Panc1 (cell line): ENCODE results near the gene ELP2. TPM values are rescaled to one million over a fixed set of nuclear protein-coding genes. Genes with fewer than 3 reads are reported as not detected.

Experiments
- ATAC-seq: fragments of 200-7000 bp; cut with Tn5 transposase; 2 replicates; pipeline ENCODE4 v1.9.1; 2020; ENCODE audit warnings: mild to moderate bottlenecking, moderate library complexity
- BruUV-seq: library from RNA; stranded (reverse); fragments of 400-500 nt; replicated peaks from 2 replicates; lab custom pipeline; 2021; lab: Mats Ljungman, UMichigan
- CTCF ChIA-PET: fragments of 300-600 bp; sonication (Branson Sonifier 250); formaldehyde crosslinking; loops from one replicate; lab custom pipeline; 2022; ENCODE audit warnings: antibody characterized with exemption; lab: Charles Lee
- POLR2A ChIA-PET: fragments of 300-600 bp; sonication (Branson Sonifier 250); formaldehyde crosslinking; loops from one replicate; lab custom pipeline; 2022; ENCODE audit warnings: antibody characterized with exemption; lab: Charles Lee
- DNase-seq: peaks from one replicate; pipeline ENCODE4 v3.0.0-alpha.2; 2010; ENCODE audit warnings: low read depth, low spot score
- H3K27ac ChIP-seq: 2 replicates; pipeline ENCODE4 v1.5.1; 2011; ENCODE audit warnings: mild to moderate bottlenecking, low read length, inconsistent platforms
- H3K27me3 ChIP-seq: fragments of 200-500 bp; sonication (Bioruptor generic); 2 replicates; pipeline ENCODE4 v1.6.0; 2014; ENCODE audit warnings: low read length, inconsistent platforms; ENCODE audit not compliant: control insufficient read depth, insufficient read depth
- H3K36me3 ChIP-seq: fragments of 200-500 bp; sonication (Bioruptor generic); 2 replicates; pipeline ENCODE4 v1.5.1; 2014; ENCODE audit warnings: inconsistent platforms, mild to moderate bottlenecking, low read length, moderate library complexity; ENCODE audit not compliant: control insufficient read depth, insufficient read depth
- H3K4me1 ChIP-seq: 2 replicates; pipeline ENCODE4 v1.5.1; 2011; ENCODE audit warnings: inconsistent platforms, mild to moderate bottlenecking, low read length, moderate library complexity; ENCODE audit not compliant: control insufficient read depth, insufficient read depth
- H3K4me3 ChIP-seq, 2 experiments: 2 replicates each; pipeline ENCODE4 v1.5.1; 2011 to 2012; ENCODE audit warnings: low read depth in 2 of 2, low read length in 2 of 2, mild to moderate bottlenecking in 2 of 2, inconsistent platforms in 1 of 2, moderate library complexity in 1 of 2
- H3K9me3 ChIP-seq: fragments of 200-500 bp; sonication (Bioruptor generic); 2 replicates; pipeline ENCODE4 v1.5.1; 2014; ENCODE audit warnings: low read depth, mild to moderate bottlenecking, inconsistent platforms, low read length, moderate library complexity; ENCODE audit not compliant: control insufficient read depth, insufficient read depth
- POLR2AphosphoS5 ChIP-seq: IDR thresholded peaks from 2 replicates; pipeline ENCODE4 v1.6.1; 2012; ENCODE audit warnings: mild to moderate bottlenecking, low read depth, low read length, moderate library complexity
- SIN3A ChIP-seq: IDR thresholded peaks from 2 replicates; pipeline ENCODE4 v1.6.1; 2012; ENCODE audit warnings: low read depth, mild to moderate bottlenecking, low read length, moderate library complexity, borderline replicate concordance; ENCODE audit not compliant: insufficient read depth
- TCF7L2 ChIP-seq: IDR thresholded peaks from 2 replicates; pipeline ENCODE4 v1.6.1; 2011; ENCODE audit warnings: mild to moderate bottlenecking, low read depth, low read length, inconsistent platforms
- in situ Hi-C: cut with HindIII; loops from 2 replicates; pipeline ENCODE4 v1.10.0; 2016; ENCODE audit warnings: low sequenced_read_pairs, low pct_unique_long_range_greater_than_20kb
- intact Hi-C: fragments of 100-400 bp; cut with micrococcal nuclease; formaldehyde crosslinking; loops from one replicate; pipeline ENCODE4 v1.10.0; 2022; ENCODE audit not compliant: unreplicated experiment
- total RNA-seq: library from RNA; stranded (reverse); gene quantifications from one replicate; pipeline ENCODE4 v1.2.1, GENCODE V29; 2021; ENCODE audit not compliant: unreplicated experiment
- TF ChIP-seq, protein P1 (sequence below): fragments of 450-650 bp; IDR thresholded peaks from 2 replicates; pipeline ENCODE4 v1.5.1; 2017; ENCODE audit warnings: mild to moderate bottlenecking
- TF ChIP-seq, protein P2 (sequence below), 2 experiments: IDR thresholded peaks; 2 replicates each; pipeline ENCODE4 v1.6.1; 2011 to 2012; ENCODE audit warnings: low read depth in 2 of 2, control low read depth in 1 of 2, low read length in 1 of 2, mild to moderate bottlenecking in 1 of 2, moderate library complexity in 1 of 2; ENCODE audit not compliant: insufficient read depth in 1 of 2

The ELP2 gene
- total RNA-seq, 1 experiment from 2014 or later, result 48.8 TPM

DNA sequence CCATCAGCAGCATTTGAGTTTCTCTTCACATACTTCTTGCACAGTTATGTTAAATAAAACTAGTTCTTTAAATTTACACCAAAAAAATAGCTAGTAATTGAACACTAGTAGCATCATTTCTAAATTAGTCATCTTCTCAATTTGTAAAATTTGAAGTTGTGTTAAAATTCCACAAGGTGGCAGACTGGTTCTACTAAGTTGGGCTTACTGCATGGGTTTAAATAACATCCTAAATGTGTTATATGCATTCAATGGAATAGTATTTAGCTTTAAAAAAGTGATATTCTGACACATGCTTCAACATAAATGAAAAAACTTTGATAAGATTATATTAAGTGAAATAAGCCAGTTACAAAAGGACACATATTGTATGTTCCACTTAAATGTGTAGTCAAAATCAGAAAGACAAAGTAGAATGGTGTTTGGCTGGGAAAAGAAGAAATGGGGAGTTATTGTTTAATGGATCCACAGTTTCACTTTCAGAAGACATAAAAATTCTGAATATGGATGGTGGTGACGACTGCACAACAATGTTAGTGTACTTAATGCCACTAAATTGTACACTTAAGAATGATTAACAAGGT lies 33.7 kb upstream of the ELP2 start:
- Histone ChIP-seq H3K27ac (no peak overlapping the region), H3K27me3 (no peaks in the 10 kb centered on the region), H3K4me3 (no peak overlapping the region), H3K4me1 (no peaks in the 10 kb centered on the region), H3K36me3 (no peaks in the 10 kb centered on the region), H3K9me3 (no peaks in the 10 kb centered on the region)
- in situ Hi-C loops (no loop called here), intact Hi-C loops (loop anchor here (5.0 kb wide), 1 partner anchor 186 kb away; no protein-coding TSS in a partner anchor)
- CTCF ChIA-PET, result interaction anchor here (0.5 kb wide), 1 partner anchor 10 kb away, joined by 7 read pairs; no protein-coding TSS in a partner anchor
- DNase-seq (peak; percentile 25), ATAC-seq (no peak)
- TF ChIP-seq, protein P1, sequence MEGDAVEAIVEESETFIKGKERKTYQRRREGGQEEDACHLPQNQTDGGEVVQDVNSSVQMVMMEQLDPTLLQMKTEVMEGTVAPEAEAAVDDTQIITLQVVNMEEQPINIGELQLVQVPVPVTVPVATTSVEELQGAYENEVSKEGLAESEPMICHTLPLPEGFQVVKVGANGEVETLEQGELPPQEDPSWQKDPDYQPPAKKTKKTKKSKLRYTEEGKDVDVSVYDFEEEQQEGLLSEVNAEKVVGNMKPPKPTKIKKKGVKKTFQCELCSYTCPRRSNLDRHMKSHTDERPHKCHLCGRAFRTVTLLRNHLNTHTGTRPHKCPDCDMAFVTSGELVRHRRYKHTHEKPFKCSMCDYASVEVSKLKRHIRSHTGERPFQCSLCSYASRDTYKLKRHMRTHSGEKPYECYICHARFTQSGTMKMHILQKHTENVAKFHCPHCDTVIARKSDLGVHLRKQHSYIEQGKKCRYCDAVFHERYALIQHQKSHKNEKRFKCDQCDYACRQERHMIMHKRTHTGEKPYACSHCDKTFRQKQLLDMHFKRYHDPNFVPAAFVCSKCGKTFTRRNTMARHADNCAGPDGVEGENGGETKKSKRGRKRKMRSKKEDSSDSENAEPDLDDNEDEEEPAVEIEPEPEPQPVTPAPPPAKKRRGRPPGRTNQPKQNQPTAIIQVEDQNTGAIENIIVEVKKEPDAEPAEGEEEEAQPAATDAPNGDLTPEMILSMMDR, result peak; percentile 37; the same call in 1 of the 2 replicates
- no peak for TF ChIP-seq SIN3A
- POLR2A ChIA-PET, result no interaction called here
- no TSS peak for BruUV-seq

DNA sequence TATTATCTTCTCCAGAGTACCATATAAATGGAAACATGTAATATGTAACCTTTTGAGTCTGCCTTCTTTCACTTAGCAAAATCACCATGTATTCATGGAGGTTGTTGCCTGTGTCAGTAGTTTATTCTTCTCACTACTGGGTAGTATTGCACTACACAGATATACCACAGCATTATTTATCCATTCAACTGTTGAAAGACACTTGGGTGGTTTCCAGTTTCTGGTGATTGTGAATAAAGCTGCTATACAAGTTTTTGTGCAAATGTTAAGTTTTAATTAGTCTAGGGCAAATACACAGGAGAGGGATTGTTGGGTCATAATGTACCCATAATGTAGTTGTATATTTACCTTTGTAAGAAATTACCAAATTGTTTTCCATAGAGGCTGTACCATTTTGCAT lies 32.7 kb upstream of the ELP2 start:
- ATAC-seq (no peak), DNase-seq (no peak)
- H3K4me3 ChIP-seq, result no peak overlapping the region
- CTCF ChIA-PET, result interaction anchor here (0.6 kb wide), 1 partner anchor 187 kb away, joined by 3 read pairs; no protein-coding TSS in a partner anchor
- POLR2A ChIA-PET, result no interaction called here
- intact Hi-C loops, result loop anchor here (5.0 kb wide), 1 partner anchor 185 kb away; no protein-coding TSS in a partner anchor
- H3K9me3 ChIP-seq, result no peaks in the 10 kb centered on the region; the same call in 1 of the 2 replicates
- H3K36me3 ChIP-seq, result no peaks in the 10 kb centered on the region
- no peak overlapping the region for H3K27ac ChIP-seq
- TF ChIP-seq POLR2AphosphoS5 (no peak), TCF7L2 (no peak), SIN3A (no peak)
- TF ChIP-seq, protein P2, sequence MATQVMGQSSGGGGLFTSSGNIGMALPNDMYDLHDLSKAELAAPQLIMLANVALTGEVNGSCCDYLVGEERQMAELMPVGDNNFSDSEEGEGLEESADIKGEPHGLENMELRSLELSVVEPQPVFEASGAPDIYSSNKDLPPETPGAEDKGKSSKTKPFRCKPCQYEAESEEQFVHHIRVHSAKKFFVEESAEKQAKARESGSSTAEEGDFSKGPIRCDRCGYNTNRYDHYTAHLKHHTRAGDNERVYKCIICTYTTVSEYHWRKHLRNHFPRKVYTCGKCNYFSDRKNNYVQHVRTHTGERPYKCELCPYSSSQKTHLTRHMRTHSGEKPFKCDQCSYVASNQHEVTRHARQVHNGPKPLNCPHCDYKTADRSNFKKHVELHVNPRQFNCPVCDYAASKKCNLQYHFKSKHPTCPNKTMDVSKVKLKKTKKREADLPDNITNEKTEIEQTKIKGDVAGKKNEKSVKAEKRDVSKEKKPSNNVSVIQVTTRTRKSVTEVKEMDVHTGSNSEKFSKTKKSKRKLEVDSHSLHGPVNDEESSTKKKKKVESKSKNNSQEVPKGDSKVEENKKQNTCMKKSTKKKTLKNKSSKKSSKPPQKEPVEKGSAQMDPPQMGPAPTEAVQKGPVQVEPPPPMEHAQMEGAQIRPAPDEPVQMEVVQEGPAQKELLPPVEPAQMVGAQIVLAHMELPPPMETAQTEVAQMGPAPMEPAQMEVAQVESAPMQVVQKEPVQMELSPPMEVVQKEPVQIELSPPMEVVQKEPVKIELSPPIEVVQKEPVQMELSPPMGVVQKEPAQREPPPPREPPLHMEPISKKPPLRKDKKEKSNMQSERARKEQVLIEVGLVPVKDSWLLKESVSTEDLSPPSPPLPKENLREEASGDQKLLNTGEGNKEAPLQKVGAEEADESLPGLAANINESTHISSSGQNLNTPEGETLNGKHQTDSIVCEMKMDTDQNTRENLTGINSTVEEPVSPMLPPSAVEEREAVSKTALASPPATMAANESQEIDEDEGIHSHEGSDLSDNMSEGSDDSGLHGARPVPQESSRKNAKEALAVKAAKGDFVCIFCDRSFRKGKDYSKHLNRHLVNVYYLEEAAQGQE (IDR thresholded peaks at IDR 0.05; ENCODE audit: insufficient read depth in 1 of 2, low read depth in 2 of 2, low read length in 1 of 2), result no peak
- TF ChIP-seq, protein P1, result no peak
- in situ Hi-C loops, result no loop called here
- no peaks in the 10 kb centered on the region for H3K4me1 ChIP-seq
- H3K27me3 ChIP-seq, result no peaks in the 10 kb centered on the region
- BruUV-seq, result no TSS peak
